C1 segment of cervical spinal cord (tissue), 14 donors: ENCODE results near the gene RCVRN.
A peak's percentile ranks its signal among the peaks of the same experiment; 100 is the strongest.

Experiments
- DNase-seq, 14 donors: peaks; one replicate each; lab custom pipeline; 2025; lab: John Stamatoyannopoulos, UW

RCVRN gene

DNA sequence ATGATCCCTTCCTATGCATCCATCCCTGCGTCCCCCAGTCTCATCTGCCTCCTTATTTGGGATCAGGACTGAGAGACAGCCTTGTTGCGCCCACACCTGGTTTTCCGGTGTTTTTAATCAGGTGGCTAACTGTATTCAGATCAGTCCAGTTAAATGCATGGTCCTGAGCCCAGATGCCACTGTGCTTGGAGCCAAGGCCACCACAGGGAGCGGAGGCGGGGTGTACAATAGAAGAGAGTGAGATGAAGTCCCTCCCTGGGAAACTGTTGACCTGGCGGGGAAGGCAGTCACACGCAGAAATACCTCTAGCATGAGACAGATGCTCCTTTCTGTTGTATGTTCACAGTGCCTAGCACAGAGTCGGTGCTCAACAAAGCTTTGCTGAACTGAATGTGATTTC is 6.3 kb downstream of the RCVRN start:
- DNase-seq, result peak in 1 of 14 donors; percentile 40

- DNase-seq, result no peak
Measured at GRCh38 chr17:9897372-9897968, 7.6 kb downstream of the RCVRN start.

DNA sequence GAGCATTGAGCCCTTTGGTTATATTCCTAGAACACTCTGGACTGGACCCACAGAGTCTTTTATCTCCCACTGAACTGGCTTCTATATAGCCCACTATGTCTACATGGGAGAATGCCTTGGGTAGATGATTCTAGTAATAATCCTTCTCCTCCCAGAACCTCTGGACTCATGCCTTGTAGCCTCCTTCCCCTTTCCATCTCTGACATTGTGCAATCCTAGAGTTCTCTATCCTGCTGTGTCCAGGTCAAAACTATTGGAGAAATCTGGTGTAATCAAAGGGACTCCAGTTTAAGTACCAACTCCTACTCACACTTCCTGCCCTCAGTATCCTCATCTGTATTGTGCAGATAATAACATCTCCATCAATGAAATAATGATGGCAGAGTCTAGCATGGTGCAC is 9.1 kb downstream of the RCVRN start:
- no peak for DNase-seq

- no peak for DNase-seq
Measured at GRCh38 chr17:9894231-9894630, 10.8 kb downstream of the RCVRN start.

DNA sequence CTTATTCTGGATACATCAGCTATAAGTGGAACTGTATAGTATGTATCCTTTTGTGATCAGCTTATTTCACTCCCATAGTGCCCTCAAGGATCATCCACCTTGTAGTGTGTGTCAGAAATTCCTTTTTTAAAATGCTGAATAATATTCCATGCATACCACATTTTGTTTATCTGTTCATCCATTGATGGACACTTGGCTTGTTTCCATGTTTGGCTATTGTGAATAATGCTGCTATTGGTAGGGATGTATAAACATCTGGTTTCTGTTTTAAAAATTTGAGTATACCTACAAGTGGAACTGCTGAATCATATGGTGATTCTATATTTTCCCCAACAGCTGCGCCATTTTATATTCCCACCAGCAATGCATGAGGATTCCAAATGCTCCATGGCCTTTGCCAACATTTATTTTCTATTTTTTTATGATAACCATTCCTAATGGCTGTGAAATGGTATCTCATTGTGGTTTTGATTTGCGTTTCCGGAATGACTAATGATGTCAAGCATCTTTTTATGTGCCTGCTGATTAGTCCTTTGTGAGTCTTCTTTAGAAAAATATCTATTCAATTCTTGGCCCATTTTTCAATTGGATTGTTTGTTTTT is 11.6 kb downstream of the RCVRN start:
- no peak for DNase-seq

DNA sequence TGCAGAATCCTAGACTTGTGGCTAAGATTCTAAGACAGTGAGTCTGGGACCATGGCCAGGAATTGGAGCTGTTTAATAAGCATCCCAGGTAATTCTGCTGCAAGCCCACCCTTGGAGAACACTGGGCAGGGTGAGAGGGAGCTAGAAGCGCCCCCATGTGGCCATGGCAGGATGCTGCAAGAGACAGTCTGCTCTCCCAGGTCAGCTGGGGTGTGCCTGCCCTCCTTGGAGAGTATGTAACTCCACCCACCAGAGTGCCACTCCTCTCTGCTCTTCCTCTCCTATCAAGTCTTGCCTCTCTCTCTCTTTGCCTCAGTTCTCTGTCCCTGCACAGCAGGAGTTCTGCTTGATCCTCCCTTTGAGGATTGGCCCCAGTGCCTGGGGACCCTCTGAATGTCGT is 14.9 kb downstream of the RCVRN start:
- no peak for DNase-seq

DNA sequence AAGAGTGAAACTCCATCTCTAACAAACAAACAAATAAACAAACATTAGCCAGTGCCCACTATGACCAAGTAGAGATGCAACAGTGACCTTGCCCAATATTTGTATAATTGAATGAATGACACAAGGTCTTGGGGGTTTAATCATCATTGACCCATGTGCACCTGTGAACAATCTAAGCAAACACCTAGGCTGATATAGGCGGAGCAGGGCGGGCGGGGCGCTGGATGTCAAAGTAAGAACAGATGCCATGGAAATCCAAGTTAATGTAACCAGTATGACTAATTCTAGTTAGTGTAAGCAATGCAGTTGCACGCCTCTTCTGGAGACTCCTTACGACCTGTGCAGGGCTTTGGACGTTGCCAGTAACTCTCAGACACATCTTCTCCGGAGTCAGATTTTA is 17.6 kb downstream of the RCVRN start:
- DNase-seq, result no peak

DNA sequence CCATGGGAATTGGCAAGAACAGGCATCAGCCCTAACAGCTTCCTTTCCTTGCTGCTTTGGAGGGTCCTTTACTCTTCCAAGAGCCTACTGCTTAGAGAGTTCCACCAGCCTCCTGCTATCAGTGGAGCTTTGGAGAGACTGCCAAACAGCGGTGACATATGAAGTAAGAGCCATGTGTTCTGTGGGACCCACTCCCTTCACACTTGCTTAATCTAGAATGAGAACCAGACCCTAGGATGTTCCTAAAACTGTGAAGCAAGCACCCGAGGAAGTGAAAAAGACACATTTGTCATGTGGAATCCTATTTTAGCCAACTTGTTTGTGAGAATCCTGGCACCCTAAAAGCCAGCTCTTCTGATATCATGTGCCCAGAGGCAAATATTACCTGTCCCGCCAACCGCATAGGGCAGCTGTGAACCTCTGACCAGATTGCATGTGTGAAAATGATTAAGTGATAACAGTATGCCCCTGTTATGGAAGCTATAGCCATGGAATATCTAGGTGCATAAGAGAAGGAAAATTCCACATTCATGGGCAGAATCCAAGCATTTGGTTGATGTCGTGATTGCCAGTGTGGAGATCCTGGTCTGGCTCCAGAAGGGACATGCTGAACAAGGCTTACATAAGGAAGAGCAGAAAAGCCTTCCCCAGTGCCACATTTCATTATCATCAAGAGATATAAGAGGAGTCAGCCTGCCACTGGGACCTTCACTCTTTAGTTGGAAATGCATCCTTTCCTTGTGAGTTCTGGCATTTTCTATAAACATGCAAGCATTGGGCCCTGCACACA is 18.7 kb downstream of the RCVRN start:
- peak in 1 of 14 donors; percentile 60 for DNase-seq

GRCh38 chr17:9883451-9883850 is 21.6 kb downstream of the RCVRN start:
- DNase-seq, result no peak

- peak in 1 of 14 donors; percentile 7 for DNase-seq
Measured at GRCh38 chr17:9880582-9880999, 24.5 kb downstream of the RCVRN start.

DNA sequence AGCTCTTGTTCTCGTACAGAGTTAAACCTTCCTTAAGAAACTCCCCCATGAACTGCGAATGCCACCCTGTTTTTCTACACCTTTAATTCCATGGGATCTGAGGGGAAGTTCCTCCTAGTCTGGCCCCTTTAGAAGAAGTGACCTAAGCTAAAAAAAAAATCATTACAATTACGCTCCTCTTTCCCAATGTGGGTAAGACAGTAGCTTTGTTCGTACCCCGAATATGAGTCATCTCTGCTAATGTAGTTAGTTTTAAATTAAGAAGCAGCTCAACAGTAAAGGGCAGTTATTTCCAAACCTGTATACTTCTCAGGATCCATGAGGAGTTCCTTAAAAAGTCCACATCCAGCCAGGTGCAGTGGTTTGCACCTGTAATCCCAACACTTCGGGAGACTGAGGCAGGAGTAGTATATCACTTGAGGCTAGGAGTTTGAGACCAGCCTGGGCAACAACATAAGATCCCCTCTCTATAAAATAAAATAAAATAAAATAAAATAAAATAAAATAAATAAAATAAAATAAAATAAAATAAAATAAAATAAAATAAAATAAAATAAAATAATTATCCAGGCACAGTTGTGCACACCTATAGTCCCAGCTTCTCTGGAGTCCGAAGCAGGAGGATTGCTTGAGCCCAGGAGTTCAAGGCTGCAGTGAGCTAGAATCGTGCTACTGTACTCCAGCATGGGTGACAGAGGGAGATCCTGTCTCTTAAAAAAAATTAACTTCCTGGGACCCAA is 26.1 kb downstream of the RCVRN start:
- DNase-seq, result no peak

DNA sequence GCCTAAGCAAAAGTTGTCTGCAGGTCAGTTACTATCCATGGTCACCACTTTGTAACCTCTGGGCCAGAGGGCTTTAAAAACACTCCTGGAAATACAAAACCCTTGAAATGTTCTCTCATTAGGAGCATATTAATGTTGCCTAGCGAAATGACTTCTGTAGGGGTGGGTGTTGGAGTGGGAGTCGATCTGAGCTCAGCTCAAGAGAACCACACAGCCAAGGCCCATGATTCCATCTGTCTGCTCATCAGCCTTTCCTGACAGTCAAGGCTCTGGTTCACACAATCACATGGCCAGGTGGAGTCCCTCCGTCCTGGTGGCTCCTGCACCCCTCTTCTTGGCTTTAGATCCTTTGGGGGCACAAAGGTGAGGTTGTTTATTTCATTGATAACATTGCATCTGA is 26.7 kb downstream of the RCVRN start:
- DNase-seq, result no peak

DNA sequence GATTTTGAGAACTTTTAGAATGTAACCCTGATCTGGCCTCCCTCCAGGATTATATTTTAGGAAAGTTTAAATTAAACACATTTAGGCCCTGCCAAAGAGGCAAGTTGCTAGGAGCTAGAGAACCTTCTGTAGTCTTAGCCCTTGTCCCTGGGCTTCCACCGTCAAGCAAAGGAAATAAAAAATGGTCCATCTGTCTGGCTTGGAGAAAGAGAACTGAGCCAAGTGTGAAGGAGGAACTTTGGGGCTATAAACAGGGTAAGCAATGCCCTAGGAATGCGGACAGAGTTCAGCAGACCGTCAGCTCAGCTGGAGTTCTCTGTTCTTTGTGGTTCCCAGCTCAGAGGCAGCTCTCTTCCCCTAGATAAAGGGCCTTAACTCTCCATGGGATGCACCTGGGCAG is 29.6 kb downstream of the RCVRN start:
- DNase-seq, result peak in 2 of 14 donors; percentile 5 to 38

GRCh38 chr17:9874722-9875121 is 30.3 kb downstream of the RCVRN start:
- DNase-seq, result no peak

GRCh38 chr17:9872852-9873251 is 32.2 kb downstream of the RCVRN start:
- DNase-seq, result no peak

- DNase-seq, result no peak
Measured at GRCh38 chr17:9868552-9868951, 36.5 kb downstream of the RCVRN start.

- no peak for DNase-seq
Measured at GRCh38 chr17:9865586-9865985, 39.5 kb downstream of the RCVRN start.

DNA sequence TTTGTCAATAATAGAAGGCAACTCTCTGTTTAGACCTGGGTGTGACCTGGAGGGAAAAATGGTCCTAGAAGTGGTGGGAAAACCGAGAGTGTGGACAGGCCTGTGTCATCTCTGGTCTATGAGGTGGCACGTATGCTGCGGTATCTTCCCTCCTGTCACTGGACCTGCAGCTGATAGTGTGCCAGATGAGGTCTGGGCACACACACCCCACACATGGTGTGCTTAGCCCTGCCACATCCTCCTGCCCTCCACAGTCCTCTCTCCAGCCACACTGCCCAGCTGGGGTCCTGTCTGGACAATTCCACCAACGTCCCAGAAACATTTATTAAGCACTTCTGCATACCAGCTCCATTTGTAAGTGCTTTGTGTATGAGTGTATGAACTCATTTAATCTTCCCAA is 42.1 kb downstream of the RCVRN start:
- no peak for DNase-seq

DNA sequence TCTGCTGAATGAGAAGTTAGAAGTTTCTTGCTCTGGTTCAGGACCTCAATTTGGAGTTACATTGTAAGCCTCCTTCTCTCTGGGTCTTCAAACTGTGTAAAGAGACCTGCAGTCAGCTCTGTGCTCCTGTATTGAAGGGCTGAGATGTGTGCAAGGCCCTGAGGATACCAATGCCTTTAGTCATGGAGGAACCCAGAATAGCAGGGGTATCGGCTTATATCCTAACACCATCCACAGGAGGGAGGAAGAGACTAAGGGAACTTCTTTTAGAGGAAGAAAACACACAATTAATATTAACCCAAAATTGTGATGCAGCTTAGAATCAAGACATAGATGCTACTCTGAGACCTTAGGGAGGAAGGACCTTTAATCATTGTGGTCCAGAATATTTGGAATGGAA is 42.9 kb downstream of the RCVRN start:
- no peak for DNase-seq

DNA sequence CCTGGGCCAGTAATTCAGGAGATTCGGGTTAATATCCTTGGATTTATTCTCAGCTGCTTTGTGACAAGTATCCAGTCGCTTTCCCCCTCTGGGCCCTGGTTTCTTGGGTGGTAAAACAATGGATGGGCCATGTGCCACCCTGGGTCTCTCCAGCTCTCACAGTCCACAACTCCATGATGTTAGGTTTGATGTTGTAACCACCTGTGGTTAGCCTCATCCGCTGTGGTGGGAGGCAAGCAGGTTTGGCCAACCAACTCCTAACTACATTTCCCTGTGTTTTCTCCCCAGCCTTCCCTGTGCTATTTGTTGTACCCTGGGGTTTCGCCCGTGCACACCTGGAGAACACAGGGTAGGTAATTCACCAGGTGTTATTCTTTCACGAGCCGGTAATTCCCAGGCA is 44.2 kb downstream of the RCVRN start:
- no peak for DNase-seq

GRCh38 chr17:9859781-9860180 is 45.3 kb downstream of the RCVRN start:
- no peak for DNase-seq

GRCh38 chr17:9855036-9855435 is 50.0 kb downstream of the RCVRN start:
- no peak for DNase-seq
